Measurements from ENCODE around the gene PRSS58.

Gene PRSS58

GRCh38 chr7:142257958-142258357 is at the start of gene PRSS58:
PRSS58 (minus strand) TSS chr7:142258058; CDS start chr7:142257707, 351 bp downstream.
- no peak for DNase-seq

GRCh38 chr7:142307246-142307900 is 49.5 kb upstream of the PRSS58 start:
- no peak for DNase-seq

- DNase-seq: peak; percentile 34
These were observed 45.8 kb upstream of the PRSS58 start for GRCh38 chr7:142303650-142304049.

GRCh38 chr7:142301923-142302550 is 44.2 kb upstream of the PRSS58 start:
- peak; percentile 17 for DNase-seq

- peak; percentile 7 for DNase-seq
These were observed 43.4 kb upstream of the PRSS58 start for GRCh38 chr7:142301299-142301698.

GRCh38 chr7:142300689-142301088 is 42.8 kb upstream of the PRSS58 start:
- peak; percentile 41 for DNase-seq

- DNase-seq: peak; percentile 25
These were observed 41.5 kb upstream of the PRSS58 start for GRCh38 chr7:142299237-142299781.

GRCh38 chr7:142298627-142299026 is 40.8 kb upstream of the PRSS58 start:
- peak; percentile 5 for DNase-seq

- DNase-seq: no peak
These were observed 40.2 kb upstream of the PRSS58 start for GRCh38 chr7:142298009-142298408.

- DNase-seq: no peak
These were observed 22.4 kb upstream of the PRSS58 start for GRCh38 chr7:142280263-142280662.

GRCh38 chr7:142279601-142280000 is 21.7 kb upstream of the PRSS58 start:
- DNase-seq: no peak

GRCh38 chr7:142275028-142275427 is 17.2 kb upstream of the PRSS58 start:
- DNase-seq: no peak

GRCh38 chr7:142272841-142273240 is 15.0 kb upstream of the PRSS58 start:
- DNase-seq: no peak

GRCh38 chr7:142263598-142264380 is 5.9 kb upstream of the PRSS58 start:
- no peak for DNase-seq

- no peak for DNase-seq
These were observed 7.2 kb downstream of the PRSS58 start for GRCh38 chr7:142250705-142251104.

GRCh38 chr7:142249918-142250317 is 7.9 kb downstream of the PRSS58 start:
- DNase-seq: no peak

- no peak for DNase-seq
These were observed 9.4 kb downstream of the PRSS58 start for GRCh38 chr7:142248166-142249160.

- no peak for DNase-seq
These were observed 14.0 kb downstream of the PRSS58 start for GRCh38 chr7:142243823-142244222.

- DNase-seq: no peak
These were observed 17.3 kb downstream of the PRSS58 start for GRCh38 chr7:142240546-142240945.

- DNase-seq: no peak
These were observed 26.1 kb downstream of the PRSS58 start for GRCh38 chr7:142231716-142232115.

- no peak for DNase-seq
These were observed 29.2 kb downstream of the PRSS58 start for GRCh38 chr7:142228537-142229104.
